GM19328 (cell line): ENCODE measurements around the gene COQ5.
"Not testable (repeated sequence)": the region's sequence is repeated elsewhere in the genome, so short reads cannot be mapped to it uniquely, and the experiment has no call there.

Source experiments
- ATAC-seq: cut with Tn5 transposase; IDR thresholded peaks from one replicate; pipeline ENCODE4 v1.9.1; 2021; ENCODE audit warnings: mild to moderate bottlenecking, moderate library complexity; ENCODE audit not compliant: unreplicated experiment

The COQ5 gene, protein sequence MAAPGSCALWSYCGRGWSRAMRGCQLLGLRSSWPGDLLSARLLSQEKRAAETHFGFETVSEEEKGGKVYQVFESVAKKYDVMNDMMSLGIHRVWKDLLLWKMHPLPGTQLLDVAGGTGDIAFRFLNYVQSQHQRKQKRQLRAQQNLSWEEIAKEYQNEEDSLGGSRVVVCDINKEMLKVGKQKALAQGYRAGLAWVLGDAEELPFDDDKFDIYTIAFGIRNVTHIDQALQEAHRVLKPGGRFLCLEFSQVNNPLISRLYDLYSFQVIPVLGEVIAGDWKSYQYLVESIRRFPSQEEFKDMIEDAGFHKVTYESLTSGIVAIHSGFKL

DNA sequence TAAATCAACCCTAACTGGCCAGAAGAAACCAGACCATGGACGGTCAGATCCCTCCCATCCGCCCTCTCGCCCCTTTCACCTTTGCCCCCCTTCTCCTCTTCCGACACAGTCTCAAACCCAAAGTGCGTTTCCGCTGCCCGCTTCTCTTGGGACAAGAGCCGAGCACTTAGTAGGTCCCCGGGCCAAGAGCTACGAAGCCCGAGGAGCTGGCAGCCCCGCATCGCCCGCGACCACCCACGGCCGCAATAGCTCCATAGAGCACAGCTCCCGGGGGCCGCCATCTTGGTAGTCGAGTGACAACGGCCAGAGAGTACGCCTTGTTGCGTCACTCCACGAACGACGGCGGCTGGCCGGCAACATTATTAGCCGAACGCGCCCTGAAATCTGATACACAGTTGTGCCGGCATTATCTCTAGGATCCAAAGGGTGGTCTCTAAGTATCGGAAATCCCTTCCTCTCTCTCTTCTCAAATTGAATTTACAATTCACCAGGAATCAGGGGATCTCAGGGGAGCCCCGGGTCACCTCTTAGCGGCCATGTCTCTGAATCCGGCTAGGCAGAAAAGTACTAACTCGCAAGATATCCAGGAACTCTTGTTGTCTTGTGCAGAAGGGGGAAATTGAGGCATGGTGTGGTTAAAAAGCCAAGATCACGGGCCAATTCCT is at the start of gene COQ5:
Gene COQ5 (minus strand): TSS at position 298 of the 665 bp plus-strand sequence. CDS start 17 bp downstream, at position 281.
- peak; percentile 73 for ATAC-seq

DNA sequence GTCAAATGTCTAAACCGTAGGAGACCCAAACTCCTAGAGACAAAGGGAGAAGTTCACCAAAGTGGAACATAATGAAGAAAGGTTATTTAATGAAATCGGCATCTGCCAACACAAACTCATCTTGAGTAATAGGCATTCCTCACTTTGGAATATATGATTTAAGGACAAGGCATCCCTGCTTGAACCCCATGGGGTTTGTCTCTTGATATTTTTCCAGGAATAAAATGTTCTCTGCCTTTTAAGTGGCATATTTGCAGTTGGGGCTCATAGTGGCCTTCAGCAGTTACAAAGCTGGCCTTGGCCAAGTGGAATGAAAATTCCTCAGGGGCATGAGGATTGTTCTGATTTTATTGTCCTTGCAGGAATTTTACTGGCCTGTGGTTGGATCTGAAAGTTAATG is 45.1 kb upstream of the COQ5 start:
- ATAC-seq: no peak

DNA sequence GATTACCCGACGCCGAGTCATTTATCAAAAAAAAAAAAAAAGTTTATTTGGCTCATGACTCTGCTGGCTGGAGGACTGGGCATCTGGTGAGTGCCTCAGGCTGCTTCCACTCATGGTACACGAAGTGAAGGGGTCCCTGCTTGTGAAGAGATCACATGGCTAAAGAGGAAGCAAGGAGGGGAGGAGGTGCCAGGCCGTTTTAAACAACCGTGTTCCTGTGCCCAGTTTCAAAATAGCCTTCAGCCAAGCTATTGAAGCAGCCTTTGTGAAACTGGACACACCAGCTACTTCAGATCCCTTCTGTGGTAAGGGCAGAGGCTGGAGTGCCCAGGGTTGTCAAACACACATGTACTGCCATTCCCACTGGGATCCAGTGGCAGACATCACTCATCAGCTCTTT is 44.6 kb upstream of the COQ5 start:
- no peak for ATAC-seq

DNA sequence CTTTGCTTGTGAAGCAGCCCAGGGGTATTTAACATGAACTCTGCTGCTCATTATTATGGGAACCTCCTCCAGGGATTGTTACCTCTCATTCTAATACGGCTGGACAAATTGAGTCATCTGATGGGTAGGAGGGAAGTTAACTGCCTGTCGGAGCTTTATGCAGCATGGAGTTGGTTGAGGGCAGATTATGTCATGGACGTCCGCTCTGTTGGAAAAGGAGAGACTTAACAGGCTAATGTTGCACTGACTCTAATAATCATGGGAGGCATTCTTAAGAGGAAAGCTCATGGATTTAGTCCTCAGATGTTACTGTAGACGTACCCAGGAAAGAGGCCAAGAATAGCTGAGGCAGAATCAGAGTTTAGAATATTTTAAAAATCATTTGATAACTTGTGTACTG is 42.3 kb upstream of the COQ5 start:
- no peak for ATAC-seq

DNA sequence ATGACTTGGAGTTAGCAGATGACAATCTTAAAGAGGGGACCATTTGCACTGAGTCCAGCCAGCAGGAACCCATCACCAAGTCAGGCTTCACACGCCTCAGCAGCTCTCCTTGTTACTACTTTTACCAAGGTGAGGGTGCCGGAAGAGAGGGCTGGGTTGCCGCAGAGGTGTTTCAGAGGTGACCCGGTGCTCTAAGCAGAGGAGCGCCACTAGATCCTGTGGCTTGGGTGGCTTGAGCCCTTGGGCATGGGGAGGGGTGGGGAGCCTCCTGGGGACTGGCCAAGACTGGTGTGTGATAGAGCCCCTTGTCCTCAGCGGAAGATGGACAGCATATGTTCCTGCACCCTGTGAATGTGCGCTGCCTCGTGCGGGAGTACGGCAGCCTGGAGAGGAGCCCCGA is 34.5 kb upstream of the COQ5 start:
- no peak for ATAC-seq

DNA sequence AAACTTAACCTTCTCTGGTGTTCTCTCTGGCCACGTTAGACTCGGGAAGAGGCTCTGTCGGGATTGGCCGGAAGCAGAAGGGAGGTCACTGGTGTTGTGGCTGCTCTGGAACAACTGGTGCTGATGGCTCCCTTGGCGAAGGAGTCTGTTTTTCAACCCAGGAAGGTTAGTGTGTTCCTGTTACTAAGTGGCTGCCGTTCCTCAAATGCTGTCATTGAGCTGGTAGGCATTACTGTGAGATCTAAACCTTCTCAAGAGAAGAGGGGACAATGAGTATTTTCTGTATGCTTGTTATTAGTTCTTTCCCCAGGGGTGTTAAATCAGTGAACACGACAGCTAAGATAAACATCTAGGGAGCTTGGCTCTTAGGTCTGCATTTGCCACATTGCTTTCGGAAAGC is 33.9 kb upstream of the COQ5 start:
- ATAC-seq: no peak

DNA sequence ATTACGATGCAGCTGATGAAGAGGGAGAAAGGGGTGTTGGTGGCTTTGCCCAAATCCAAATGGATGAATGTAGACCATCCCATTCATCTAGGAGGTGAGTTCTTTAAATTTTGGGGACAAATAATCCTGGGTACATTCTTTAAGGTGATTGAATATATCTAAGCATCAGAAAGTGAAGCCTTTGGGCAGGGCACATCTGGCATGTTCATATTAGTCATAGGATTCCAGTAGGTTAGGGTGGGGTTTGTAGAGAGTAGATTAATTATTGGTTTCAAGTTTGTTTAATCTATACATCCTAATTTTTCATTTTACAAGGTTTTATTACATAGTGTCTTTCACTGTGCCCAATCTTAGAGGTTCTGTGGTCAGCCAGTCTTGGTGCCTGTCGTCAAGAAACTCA is 28.6 kb upstream of the COQ5 start:
- no peak for ATAC-seq

DNA sequence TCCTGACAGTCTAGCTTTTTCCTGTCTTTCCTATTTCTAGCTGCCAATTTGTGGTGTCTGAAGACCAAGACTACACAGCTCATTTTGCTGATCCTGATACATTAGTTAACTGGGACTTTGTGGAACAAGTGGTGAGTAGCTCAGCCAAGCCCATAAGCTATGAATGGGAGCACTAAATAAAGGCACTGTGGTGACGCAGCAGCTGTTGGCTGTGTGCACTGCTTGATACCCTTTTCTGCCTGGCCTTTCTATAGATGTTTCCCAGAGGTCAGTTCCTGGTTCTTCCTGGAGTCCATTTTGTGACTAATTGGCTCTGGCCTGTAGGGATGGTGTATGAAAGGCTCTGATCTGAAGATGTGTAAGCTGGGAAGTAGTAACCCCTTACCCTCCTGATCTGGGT is 25.7 kb upstream of the COQ5 start:
- no peak for ATAC-seq

DNA sequence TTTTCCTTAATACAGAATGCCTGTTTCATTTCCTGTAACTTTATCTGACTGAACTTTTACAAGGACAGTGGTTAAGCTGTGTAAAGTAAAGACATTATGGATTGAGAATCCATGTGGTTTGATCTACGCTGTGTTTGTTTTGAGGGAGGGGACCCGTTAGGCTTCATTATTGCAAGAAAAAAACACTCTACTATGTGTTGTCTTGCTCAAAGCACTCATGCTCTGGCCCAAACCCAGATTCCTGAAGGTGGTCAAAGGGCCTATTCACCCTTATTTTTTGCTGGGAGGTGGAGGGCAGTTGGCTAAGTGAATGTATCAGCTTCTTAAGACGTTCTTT is 17.1 kb upstream of the COQ5 start:
- ATAC-seq: no peak

DNA sequence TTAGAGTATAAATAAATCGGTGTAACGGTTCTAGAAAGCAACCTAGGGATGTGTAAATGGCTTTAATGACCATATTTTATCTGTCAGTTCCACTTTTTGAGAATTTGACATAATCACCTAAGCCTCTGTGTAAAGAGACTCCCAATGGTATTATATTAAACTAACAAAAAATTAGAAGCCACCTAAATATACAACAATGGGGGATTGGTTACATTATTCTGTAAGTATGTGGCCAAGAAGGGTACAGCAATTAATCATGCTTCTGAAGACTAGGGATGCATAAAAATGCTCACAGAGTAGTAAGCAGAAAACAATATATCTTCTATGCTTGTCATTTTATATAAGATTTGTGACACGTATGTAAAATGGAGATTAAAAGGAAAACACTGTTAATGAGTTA is 15.7 kb upstream of the COQ5 start:
- no peak for ATAC-seq

DNA sequence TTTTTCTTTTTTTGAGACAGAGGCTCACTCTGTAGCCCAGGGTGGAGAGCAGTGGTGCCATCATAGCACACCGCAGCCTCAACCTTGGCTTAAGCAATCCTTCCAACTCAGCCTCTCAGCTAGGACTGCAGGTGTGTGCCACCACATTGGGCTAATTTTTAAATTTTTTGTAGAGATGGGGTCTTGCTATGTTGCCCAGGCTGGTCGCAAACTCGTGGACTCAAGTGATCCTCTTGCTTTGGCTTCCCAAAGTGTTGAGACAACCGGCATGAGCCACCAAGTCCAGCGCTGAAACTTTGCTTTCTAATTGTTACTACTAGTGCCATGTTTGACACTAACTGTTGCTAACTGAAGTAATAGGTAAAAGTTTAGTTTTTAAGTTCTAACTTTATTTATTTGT is 13.2 kb upstream of the COQ5 start:
- ATAC-seq: no peak

DNA sequence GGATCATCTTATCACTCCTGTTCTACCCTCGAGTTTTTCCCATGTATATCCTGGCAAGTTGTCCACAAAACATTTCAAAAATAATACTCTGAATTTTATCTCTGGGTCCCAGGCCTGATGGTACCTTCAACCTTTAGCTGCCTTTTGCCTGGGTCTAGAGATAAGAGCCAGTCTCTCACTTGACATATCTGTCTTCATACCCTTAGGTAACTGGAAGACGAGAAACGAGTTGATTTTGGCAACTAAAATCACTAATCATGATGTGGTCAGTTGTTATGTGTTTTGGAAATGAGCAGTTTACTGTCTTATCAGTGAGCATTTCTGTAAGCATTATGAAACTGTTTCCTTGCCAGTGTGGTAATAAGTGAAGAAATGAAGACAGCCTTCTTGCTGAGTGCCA is 11.5 kb upstream of the COQ5 start:
- no peak for ATAC-seq

DNA sequence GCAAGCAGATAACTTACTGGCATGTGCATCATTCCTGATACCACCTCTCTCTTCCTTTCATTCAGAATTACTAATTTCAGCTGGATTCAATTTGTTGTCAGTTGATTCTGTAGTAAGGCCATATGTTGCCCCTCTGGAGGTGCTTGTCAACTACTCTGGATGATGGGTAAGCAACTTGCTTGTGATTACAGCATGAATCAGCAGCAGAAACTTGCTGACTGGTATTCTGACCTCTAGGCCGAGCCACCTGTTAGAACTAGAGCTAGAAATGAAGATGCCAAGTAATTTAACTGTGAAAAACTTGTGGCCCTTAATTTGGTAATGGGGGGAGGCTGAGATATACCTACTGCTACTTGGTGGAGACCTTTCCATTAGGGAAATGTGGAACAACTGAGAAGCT is 10.3 kb upstream of the COQ5 start:
- ATAC-seq: no peak

DNA sequence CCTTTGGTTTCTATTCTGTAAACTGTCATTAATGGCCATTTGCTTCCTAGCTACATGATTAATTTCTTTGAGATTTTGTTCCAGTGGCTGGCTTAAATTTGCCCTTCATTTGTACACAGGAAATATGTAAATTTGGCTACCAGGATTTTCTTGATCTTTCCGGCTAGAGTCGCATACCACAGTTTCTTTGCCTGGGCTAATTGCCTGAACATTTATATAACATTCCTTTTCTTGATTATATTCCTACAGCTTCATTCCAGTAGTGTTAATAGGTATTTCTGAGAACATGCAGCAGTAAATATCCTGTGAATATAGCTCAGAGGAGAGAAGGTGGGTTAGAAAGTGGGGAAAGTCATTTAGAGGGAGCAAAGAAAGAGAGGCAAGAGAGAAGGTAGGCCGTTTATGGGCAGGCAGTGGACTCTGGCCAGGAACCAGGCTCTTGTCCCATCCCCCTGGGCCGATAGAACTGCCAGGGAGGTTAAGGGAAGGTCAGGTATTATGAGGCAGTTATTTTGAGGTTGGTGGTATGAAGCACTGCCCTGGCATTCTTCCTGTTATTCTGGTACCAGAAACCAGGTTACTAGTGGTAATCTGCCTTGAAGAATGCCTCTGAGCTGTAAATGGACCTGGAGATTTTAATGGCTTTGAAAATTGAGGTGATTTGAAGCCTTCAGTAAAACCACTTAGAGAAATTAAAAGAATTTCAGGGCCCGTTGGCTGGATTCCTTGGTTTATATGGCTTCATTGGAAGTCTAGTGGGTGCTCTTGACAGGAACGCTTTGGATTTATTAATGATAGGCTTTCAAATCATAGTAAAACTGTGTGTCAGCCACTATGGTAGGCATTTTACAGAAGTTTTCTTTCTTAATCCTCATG is 9.6 kb upstream of the COQ5 start:
- no peak for ATAC-seq

DNA sequence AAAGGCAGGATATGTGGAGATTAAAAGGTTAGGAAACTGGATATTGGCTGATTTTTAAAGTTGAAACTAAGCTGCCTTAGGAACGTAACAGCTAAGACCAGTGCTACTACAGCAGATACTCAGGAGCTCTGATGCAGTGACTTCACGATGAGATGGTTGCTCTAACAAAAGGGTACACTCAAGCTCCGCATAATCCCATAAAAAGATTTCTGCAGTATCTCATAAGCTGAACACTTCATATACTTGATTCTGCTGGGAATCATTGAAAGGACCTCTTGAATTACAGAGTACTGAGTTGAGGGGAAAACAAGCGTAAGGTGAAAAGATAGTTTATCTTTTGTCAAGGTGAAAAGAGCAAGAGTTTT is 8.9 kb upstream of the COQ5 start:
- ATAC-seq: no peak

DNA sequence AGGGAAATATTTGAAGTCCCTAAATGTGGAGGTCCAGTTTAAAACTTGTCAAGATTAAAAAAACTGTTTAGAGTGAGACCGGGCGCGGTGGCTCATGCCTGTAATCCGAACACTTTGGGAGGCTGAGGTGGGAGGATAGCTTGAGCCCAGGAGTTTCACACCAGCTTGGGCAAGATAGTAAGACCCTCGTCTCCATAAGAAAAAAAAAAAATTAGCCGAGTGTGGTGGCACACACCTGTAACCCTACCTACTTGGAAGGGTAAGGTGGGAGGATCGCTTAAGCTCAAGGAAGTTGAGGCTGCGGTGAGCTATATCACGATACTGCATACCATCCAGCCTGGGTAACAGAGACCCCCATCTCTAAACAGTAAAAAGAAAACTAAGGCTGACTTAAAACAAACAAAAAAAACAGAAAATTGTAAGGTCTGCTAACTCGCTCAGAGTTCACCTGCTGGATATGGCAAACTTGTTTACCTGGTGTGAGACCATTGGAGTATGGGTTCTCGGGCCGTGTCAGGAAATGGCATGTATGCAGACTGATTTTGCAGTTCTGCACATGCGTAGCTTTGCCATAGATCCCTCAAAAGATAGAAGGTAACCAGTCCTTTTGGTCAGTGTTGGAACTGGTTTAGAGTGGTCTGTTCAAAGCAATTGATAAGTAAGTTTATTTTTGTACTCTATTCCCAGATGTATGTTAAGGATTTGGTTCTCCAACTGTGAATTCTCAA is 7.3 kb upstream of the COQ5 start:
- no peak for ATAC-seq

DNA sequence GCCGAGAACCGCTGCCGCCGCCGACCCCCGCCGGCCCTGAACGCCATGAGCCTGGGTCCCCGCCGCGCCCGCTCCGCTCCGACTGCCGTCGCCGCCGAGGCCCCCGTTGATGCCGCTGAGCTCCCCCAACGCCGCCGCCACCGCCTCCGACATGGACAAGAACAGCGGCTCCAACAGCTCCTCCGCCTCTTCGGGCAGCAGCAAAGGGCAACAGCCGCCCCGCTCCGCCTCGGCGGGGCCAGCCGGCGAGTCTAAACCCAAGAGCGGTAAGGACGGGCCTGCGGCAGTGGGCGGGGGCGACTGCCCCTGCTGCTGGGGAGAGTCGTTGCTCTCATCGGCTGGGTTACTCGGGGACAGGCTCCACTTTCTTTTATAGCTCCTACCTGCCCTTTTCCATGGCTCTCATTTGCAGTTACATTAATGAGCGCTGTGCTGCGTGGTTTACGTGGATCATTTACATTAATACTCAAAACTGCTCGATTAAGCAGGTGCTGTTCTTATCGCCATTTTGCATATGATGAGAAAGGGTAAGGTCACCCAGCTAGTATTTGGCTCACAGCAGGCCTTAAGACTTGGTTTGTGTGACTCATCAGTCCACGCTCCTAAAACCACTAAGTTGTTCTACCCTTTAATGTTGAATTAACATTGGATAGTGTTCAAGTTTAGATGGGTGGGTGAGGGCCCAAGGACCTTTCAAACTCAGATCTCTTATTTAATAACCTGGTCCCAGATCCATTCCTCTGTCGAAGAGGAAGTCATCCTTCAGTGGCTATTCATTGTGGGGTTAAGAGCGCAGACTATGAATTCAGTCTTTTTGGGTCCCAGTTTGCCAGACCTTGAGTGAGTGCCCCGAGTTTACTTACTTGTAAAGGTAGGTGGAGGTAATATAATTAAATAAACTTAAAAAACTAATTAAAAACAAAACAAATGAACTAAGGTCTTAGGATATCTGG is 6.0 kb upstream of the COQ5 start:
- peak; percentile 33 for ATAC-seq

DNA sequence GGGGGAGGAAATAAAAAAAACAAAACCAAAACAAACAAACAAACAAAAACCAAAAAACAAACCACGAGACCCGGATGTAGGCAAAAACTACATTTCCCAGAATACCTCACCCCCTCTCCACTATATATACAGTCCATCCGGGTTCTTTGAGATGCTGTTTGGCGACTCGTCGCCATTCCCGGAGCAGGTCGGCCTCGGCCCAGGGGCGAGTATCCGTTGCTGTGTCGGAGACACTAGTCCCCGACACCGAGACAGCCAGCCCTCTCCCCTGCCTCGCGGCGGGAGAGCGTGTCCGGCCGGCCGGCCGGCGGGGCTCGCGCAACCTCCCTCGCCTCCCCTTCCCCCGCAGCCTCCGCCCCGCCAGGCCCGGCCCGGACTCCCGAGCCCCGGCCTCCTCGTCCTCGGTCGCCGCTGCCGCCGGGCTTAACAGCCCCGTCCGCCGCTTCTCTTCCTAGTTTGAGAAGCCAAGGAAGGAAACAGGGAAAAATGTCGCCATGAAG is 5.3 kb upstream of the COQ5 start, which contains the start of gene RNF10:
Gene RNF10 (plus strand): TSS at position 154 of the 500 bp plus-strand sequence. CDS start 456 bp downstream, outside the sequence.
- peak; percentile 65 for ATAC-seq

DNA sequence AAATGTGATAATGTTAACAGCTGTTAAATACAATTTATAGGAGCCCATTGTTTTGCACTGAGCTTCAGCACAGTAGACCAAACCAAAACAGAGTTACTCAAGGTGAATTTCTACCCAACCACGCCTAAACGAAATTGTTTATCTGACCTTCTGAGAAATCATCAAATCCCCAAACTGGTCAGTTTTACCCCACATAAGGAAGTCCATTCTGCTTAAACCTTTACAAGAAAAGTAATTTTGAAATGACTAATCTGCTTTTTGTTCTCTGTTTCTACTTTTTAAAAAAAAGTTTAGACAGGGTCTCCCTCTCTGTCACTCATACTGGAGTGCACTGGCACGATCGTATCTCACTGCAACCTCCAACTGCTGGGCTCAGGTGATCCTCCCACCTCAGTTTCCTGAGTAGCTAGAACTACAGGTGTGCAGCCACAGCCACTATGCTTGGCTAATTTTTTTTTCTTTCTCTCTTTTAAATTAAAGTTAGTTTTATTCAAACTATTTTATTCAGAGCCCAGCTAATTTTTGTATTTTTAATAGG is 3.8 kb upstream of the COQ5 start:
- no peak for ATAC-seq

DNA sequence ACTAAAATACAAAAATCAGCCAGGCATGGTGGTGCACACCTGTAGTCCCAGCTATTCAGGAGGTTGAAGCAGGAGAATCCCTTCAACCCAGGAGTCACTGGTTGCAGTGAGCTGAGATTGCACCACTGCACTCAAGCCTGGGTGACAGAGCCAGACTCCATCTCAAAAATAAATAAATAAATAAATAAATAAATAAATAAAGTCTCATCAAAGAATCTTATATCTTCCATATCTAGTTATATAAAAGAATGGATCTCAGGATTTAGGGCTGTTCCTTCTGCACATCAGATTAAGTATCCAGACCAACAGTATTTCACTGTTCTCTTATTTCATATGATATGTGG is 1.4 kb upstream of the COQ5 start:
- ATAC-seq: not testable (repeated sequence)
